ENCODE data around the gene KIAA0930.

DNA sequence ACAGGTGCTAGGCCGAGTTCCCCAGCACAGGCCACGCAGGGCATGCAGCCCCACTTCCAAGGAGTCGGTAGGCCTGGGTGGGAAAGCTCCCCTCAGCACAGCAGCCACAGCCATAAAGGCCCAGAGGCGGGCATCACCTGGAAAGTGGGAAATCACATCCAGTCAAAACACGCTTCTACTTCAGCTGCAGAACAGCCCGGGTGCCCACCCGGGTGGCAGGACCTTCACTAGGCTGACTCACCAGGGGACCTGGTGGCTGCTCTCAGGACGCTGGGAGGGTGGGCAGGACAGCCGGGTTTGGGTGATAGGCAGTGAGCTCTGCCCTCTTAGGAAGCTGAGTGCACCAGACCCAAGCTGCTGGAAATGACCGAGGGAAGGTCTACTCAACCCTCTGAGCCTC lies 7.3 kb downstream of the KIAA0930 start:
- TF ChIP-seq EZH2phosphoT487 (IDR thresholded peaks at IDR 0.05; ENCODE audit: insufficient read depth, low read depth) (no peak), EZH2 (IDR thresholded peaks at IDR 0.05; ENCODE audit: insufficient read depth, poor library complexity, severe bottlenecking) (no peak)

Data from GM23248 (cell line).